Mesothelial cell of epicardium (in vitro differentiated cells): Measurements from ENCODE around the gene MELK. TPM values are rescaled to one million over a fixed set of nuclear protein-coding genes. Genes with fewer than 3 reads are reported as not detected.
A peak's percentile ranks its signal among the peaks of the same experiment; 100 is the strongest.

ENCODE experiments used
- DNase-seq, 2 experiments: peaks; one replicate each; pipeline ENCODE4 v3.0.0; 2021; ENCODE audit warnings: low spot score in 2 of 2; ENCODE audit not compliant: unreplicated experiment in 2 of 2
- H3K27ac Mint-ChIP-seq: 2 replicates; pipeline ENCODE4 v1.8.0; 2021; ENCODE audit warnings: mixed read lengths
- H3K27me3 Mint-ChIP-seq: 2 replicates; pipeline ENCODE4 v1.8.0; 2021; ENCODE audit warnings: low read depth, mixed read lengths
- H3K36me3 Mint-ChIP-seq: 2 replicates; pipeline ENCODE4 v1.8.0; 2021; ENCODE audit warnings: mixed read lengths
- H3K4me1 Mint-ChIP-seq: 2 replicates; pipeline ENCODE4 v1.8.0; 2021; ENCODE audit warnings: mixed read lengths
- H3K4me3 Mint-ChIP-seq: 2 replicates; pipeline ENCODE4 v1.8.0; 2021; ENCODE audit warnings: mild to moderate bottlenecking, moderate library complexity, mixed read lengths
- H3K9me3 Mint-ChIP-seq: 2 replicates; pipeline ENCODE4 v1.8.0; 2021; ENCODE audit warnings: mixed read lengths
- total RNA-seq: library from RNA; stranded (reverse); gene quantifications from 3 replicates; pipeline ENCODE4 v1.2.1, GENCODE V29; 2021
- TF ChIP-seq, protein P1 (sequence below): fragments of 200-600 bp; sonication (generic); IDR thresholded peaks from one replicate; pipeline ENCODE4 v1.5.0; 2021; ENCODE audit warnings: antibody characterized with exemption; ENCODE audit not compliant: unreplicated experiment

The MELK gene
- total RNA-seq, 1 donor from 2014 or later, result 15.4 TPM

DNA sequence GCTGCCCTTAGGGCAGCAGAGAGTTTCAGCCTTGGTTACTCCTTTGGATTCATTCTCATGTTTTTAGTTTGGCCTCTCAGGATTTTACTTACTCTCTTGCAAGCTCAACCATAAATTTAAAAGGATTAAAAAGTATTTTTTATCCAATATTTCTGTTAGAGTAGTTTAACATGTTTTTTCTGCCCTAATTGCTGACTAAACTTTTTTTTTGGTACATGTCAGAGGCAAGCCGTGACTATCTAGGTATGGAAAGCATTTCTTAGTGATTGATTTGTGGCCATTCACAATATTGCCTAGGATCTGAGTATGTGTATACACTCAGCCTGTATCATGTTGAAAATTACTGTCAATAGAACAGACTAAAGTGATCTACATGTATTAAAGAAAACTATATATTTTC, 92.1 kb downstream of the MELK start:
- TF ChIP-seq, protein P1, sequence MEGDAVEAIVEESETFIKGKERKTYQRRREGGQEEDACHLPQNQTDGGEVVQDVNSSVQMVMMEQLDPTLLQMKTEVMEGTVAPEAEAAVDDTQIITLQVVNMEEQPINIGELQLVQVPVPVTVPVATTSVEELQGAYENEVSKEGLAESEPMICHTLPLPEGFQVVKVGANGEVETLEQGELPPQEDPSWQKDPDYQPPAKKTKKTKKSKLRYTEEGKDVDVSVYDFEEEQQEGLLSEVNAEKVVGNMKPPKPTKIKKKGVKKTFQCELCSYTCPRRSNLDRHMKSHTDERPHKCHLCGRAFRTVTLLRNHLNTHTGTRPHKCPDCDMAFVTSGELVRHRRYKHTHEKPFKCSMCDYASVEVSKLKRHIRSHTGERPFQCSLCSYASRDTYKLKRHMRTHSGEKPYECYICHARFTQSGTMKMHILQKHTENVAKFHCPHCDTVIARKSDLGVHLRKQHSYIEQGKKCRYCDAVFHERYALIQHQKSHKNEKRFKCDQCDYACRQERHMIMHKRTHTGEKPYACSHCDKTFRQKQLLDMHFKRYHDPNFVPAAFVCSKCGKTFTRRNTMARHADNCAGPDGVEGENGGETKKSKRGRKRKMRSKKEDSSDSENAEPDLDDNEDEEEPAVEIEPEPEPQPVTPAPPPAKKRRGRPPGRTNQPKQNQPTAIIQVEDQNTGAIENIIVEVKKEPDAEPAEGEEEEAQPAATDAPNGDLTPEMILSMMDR, result no peak
- Mint-ChIP-seq H3K27ac (peak overlapping the region; percentile 85), H3K36me3 (peaks cover 13% of the 10 kb centered on the region), H3K27me3 (no peaks in the 10 kb centered on the region), H3K9me3 (peaks cover 8% of the 10 kb centered on the region), H3K4me3 (no peak overlapping the region), H3K4me1 (peaks cover 23% of the 10 kb centered on the region)
- DNase-seq, result no peak

DNA sequence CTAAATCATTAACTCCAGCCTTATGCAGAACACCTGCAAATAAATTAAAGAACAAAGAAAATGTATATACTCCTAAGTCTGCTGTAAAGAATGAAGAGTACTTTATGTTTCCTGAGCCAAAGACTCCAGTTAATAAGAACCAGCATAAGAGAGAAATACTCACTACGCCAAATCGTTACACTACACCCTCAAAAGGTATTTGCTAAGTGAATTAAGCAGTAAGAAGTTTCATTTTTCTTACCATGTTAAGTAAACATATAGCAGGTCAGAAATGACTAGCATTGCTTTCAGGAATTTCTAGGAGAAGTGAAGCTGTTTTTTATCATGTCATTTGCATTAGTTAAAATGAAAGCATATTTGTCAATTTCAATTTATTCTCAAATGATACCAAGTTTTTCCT, 92.7 kb downstream of the MELK start:
- Mint-ChIP-seq H3K4me3 (no peak overlapping the region), H3K27me3 (no peaks in the 10 kb centered on the region), H3K27ac (peak overlapping the region; percentile 41), H3K4me1 (peaks cover 23% of the 10 kb centered on the region), H3K36me3 (peaks cover 13% of the 10 kb centered on the region), H3K9me3 (peaks cover 8% of the 10 kb centered on the region)
- DNase-seq, result no peak
- TF ChIP-seq, protein P1, result no peak

DNA sequence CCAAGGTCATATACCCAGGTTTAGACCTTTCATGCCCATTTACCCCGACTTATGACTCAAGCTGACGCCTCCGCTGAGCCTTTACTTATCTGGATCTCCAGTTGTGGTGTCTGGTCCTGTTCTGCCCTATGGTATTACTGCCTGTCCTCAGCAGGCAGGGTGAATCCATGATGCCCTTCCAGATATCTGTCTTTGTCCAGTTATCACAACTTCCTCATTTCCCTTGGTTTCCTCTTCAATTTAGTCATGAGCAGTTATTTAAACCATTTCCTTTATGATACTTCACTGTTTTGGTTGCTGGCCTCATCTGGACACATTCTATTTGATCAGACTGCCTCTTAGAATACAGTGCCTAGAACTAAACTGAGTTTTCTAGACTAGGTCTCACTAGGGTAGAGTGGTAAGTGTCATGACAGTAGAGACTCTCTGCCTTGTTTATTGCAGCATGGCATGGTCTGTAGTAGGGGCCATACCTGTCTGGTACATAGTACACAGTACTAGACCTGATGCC, 93.3 kb downstream of the MELK start:
- TF ChIP-seq, protein P1, result no peak
- Mint-ChIP-seq H3K4me1 (peaks cover 23% of the 10 kb centered on the region), H3K27ac (peak overlapping the region; percentile 41), H3K36me3 (peaks cover 12% of the 10 kb centered on the region), H3K4me3 (no peak overlapping the region), H3K9me3 (peaks cover 8% of the 10 kb centered on the region), H3K27me3 (no peaks in the 10 kb centered on the region)
- no peak for DNase-seq

DNA sequence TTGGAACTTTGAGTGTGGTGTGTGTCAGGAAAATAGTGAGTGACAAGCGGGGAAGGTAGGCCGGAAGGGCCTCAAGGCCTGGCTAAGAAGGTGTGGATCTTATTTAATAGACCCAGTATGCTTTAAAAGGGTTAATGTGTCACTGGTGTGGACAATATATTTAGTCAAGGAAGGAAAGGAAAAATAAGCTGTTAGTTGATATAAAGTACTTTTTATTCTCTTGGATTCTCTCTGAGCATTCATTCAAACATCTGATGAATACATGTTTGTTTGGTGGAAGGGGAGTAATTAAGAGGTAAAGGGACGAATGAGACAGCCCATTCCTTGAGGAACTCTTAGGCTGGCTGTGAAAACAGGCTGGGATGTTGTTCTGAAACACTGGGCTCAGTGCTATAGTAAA, 98.9 kb downstream of the MELK start:
- H3K4me3 Mint-ChIP-seq, result no peak overlapping the region
- no peak for DNase-seq
- peaks cover 14% of the 10 kb centered on the region for H3K36me3 Mint-ChIP-seq
- no peak overlapping the region for H3K27ac Mint-ChIP-seq
- TF ChIP-seq, protein P1, result no peak
- peaks cover 1% of the 10 kb centered on the region for H3K4me1 Mint-ChIP-seq
- no peaks in the 10 kb centered on the region for H3K9me3 Mint-ChIP-seq
- H3K27me3 Mint-ChIP-seq, result no peaks in the 10 kb centered on the region

DNA sequence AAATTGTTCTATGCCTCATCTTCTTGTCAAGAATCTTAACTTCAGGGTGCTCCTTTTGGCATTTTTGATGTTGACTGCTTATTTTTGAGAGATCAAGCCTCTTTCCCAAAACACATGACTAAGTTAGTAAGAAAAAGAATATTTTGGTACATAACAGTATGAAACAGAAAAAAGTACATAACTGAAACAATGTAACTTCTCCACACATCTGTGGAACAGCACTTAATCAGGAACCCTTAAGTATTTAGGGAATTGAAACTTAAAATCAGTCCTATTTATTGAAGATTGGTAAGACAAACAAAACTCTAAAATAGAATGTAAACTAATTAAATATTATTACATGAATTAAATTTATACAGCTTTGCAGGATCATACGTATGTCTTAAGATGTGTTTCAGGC, 103.4 kb downstream of the MELK start:
- no peak overlapping the region for H3K27ac Mint-ChIP-seq
- peaks cover 13% of the 10 kb centered on the region for H3K4me1 Mint-ChIP-seq
- TF ChIP-seq, protein P1, result no peak
- no peaks in the 10 kb centered on the region for H3K27me3 Mint-ChIP-seq
- DNase-seq, result no peak
- no peak overlapping the region for H3K4me3 Mint-ChIP-seq
- peaks cover 27% of the 10 kb centered on the region for H3K36me3 Mint-ChIP-seq
- H3K9me3 Mint-ChIP-seq, result peaks cover 16% of the 10 kb centered on the region
